ENCODE measurements around the gene DMWD.

Gene DMWD

GRCh38 chr19:45785781-45786532 lies 6.7 kb downstream of the DMWD start:
- no peak for FAIRE-seq

GRCh38 chr19:45785097-45785496 lies 7.5 kb downstream of the DMWD start:
- no peak for FAIRE-seq

GRCh38 chr19:45784096-45784495 lies 8.5 kb downstream of the DMWD start:
- FAIRE-seq = no peak

GRCh38 chr19:45782820-45783785 lies 9.5 kb downstream of the DMWD start:
- FAIRE-seq = no peak

GRCh38 chr19:45782162-45782691 lies 10.4 kb downstream of the DMWD start, which contains the start of gene DMPK:
Gene DMPK (minus strand): TSS chr19:45782490. CDS start chr19:45782352, 138 bp downstream.
- no peak for FAIRE-seq

- FAIRE-seq = no peak
Measured at GRCh38 chr19:45781214-45782161, 11.2 kb downstream of the DMWD start.

- FAIRE-seq = no peak
Measured at GRCh38 chr19:45780448-45781213, 12.0 kb downstream of the DMWD start.

GRCh38 chr19:45780146-45780447 lies 12.5 kb downstream of the DMWD start:
- no peak for FAIRE-seq

- FAIRE-seq = no peak
Measured at GRCh38 chr19:45779231-45780145, 13.2 kb downstream of the DMWD start.

GRCh38 chr19:45778010-45778661 lies 14.5 kb downstream of the DMWD start:
- no peak for FAIRE-seq

GRCh38 chr19:45777395-45777961 lies 15.2 kb downstream of the DMWD start:
- FAIRE-seq = no peak

- FAIRE-seq = no peak
Measured at GRCh38 chr19:45774765-45775164, 17.9 kb downstream of the DMWD start.

- no peak for FAIRE-seq
Measured at GRCh38 chr19:45773384-45773783, 19.3 kb downstream of the DMWD start.

GRCh38 chr19:45772912-45773311 lies 19.7 kb downstream of the DMWD start:
- FAIRE-seq = no peak

- FAIRE-seq = no peak
Measured at GRCh38 chr19:45772130-45772840, 20.4 kb downstream of the DMWD start.

- FAIRE-seq = no peak
Measured at GRCh38 chr19:45771311-45771933, 21.2 kb downstream of the DMWD start.

- peak; percentile 96 for FAIRE-seq
Measured at GRCh38 chr19:45770192-45771101, 22.2 kb downstream of the DMWD start.
